Subcutaneous abdominal adipose tissue (tissue), 5 donors: Measurements from ENCODE around the gene DAGLA.

ENCODE experiments used
- H3K27ac ChIP-seq: one replicate; pipeline ENCODE4 v1.7.0; 2013; ENCODE audit warnings: low read depth, mild to moderate bottlenecking, inconsistent platforms, low read length, moderate library complexity
- H3K27me3 ChIP-seq, 5 donors: one replicate each; pipeline ENCODE4 v1.7.0; 2013; ENCODE audit warnings: low read length in 5 of 5, inconsistent platforms in 1 of 5; ENCODE audit not compliant: control insufficient read depth in 5 of 5, insufficient read depth in 4 of 5
- H3K36me3 ChIP-seq, 5 donors: one replicate each; pipeline ENCODE4 v1.7.0; 2013; ENCODE audit warnings: low read length in 5 of 5; ENCODE audit not compliant: control insufficient read depth in 5 of 5, insufficient read depth in 5 of 5
- H3K4me1 ChIP-seq, 5 donors: one replicate each; pipeline ENCODE4 v1.7.0; 2013; ENCODE audit warnings: low read length in 5 of 5, mild to moderate bottlenecking in 3 of 5, moderate library complexity in 1 of 5; ENCODE audit not compliant: control insufficient read depth in 5 of 5, insufficient read depth in 5 of 5
- H3K4me3 ChIP-seq, 5 donors: one replicate each; pipeline ENCODE4 v1.7.0; 2013; ENCODE audit warnings: low read length in 5 of 5, low read depth in 1 of 5
- H3K9ac ChIP-seq, 5 donors: one replicate each; pipeline ENCODE4 v1.7.0; 2013; ENCODE audit warnings: low read length in 5 of 5, mild to moderate bottlenecking in 4 of 5, moderate library complexity in 3 of 5
- H3K9me3 ChIP-seq, 5 donors: one replicate each; pipeline ENCODE4 v1.7.0; 2013; ENCODE audit warnings: low read length in 5 of 5; ENCODE audit not compliant: control insufficient read depth in 5 of 5
- donor health status: healthy.
- donor health status: healthy.
- donor health status: healthy.
- donor health status: healthy.
- donor health status: healthy.

DAGLA gene

GRCh38 chr11:61731952-61732675, 51.9 kb downstream of the DAGLA start:
- no peak overlapping the region for H3K9ac ChIP-seq

GRCh38 chr11:61732705-61733104, 52.5 kb downstream of the DAGLA start:
- H3K9me3 ChIP-seq, result no peaks in the 10 kb centered on the region
- no peaks in the 10 kb centered on the region for H3K27me3 ChIP-seq
- H3K4me3 ChIP-seq, result no peak overlapping the region
- peak overlapping the region in 1 of 5 donors; percentile 21 for H3K9ac ChIP-seq
- peaks cover 0 to 54% (median 35%) of the 10 kb centered on the region in 5 donors for H3K36me3 ChIP-seq
- peaks cover 0 to 23% (median 15%) of the 10 kb centered on the region in 5 donors for H3K4me1 ChIP-seq
- peak overlapping the region; percentile 65 for H3K27ac ChIP-seq

More at GRCh38 chr11:61731952-61732675, 51.9 kb downstream of the DAGLA start:
- H3K27ac ChIP-seq, result no peak overlapping the region
- H3K4me3 ChIP-seq, result no peak overlapping the region
- H3K27me3 ChIP-seq, result no peaks in the 10 kb centered on the region
- no peaks in the 10 kb centered on the region for H3K9me3 ChIP-seq
- peaks cover 0 to 54% (median 35%) of the 10 kb centered on the region in 5 donors for H3K36me3 ChIP-seq
- H3K4me1 ChIP-seq, result peaks cover 0 to 23% (median 15%) of the 10 kb centered on the region in 5 donors

- peaks cover 0 to 23% (median 15%) of the 10 kb centered on the region in 5 donors for H3K4me1 ChIP-seq
- H3K27me3 ChIP-seq, result no peaks in the 10 kb centered on the region
- H3K9me3 ChIP-seq, result no peaks in the 10 kb centered on the region
- peak overlapping the region in 2 of 5 donors; percentile 21 to 41 for H3K9ac ChIP-seq
- peaks cover 0 to 54% (median 30%) of the 10 kb centered on the region in 5 donors for H3K36me3 ChIP-seq
- no peak overlapping the region for H3K4me3 ChIP-seq
- peak overlapping the region; percentile 65 for H3K27ac ChIP-seq
These were observed 53.2 kb downstream of the DAGLA start for GRCh38 chr11:61733120-61733978.

- peaks cover 0 to 53% (median 32%) of the 10 kb centered on the region in 5 donors for H3K36me3 ChIP-seq
- no peak overlapping the region for H3K27ac ChIP-seq
- H3K4me1 ChIP-seq, result peaks cover 0 to 33% (median 19%) of the 10 kb centered on the region in 5 donors
- no peak overlapping the region for H3K9ac ChIP-seq
- H3K4me3 ChIP-seq, result no peak overlapping the region
- no peaks in the 10 kb centered on the region for H3K27me3 ChIP-seq
- H3K9me3 ChIP-seq, result no peaks in the 10 kb centered on the region
These were observed 54.6 kb downstream of the DAGLA start for GRCh38 chr11:61734767-61735166.

GRCh38 chr11:61735391-61735790, 55.2 kb downstream of the DAGLA start:
- H3K9me3 ChIP-seq, result no peaks in the 10 kb centered on the region
- no peak overlapping the region for H3K9ac ChIP-seq
- no peak overlapping the region for H3K4me3 ChIP-seq
- no peaks in the 10 kb centered on the region for H3K27me3 ChIP-seq
- peaks cover 0 to 39% (median 26%) of the 10 kb centered on the region in 5 donors for H3K4me1 ChIP-seq
- no peak overlapping the region for H3K27ac ChIP-seq
- H3K36me3 ChIP-seq, result peaks cover 0 to 58% (median 38%) of the 10 kb centered on the region in 5 donors

GRCh38 chr11:61736310-61736709, 56.1 kb downstream of the DAGLA start:
- no peaks in the 10 kb centered on the region for H3K9me3 ChIP-seq
- no peak overlapping the region for H3K27ac ChIP-seq
- H3K4me1 ChIP-seq, result peaks cover 0 to 48% (median 29%) of the 10 kb centered on the region in 5 donors
- H3K36me3 ChIP-seq, result peaks cover 0 to 63% (median 38%) of the 10 kb centered on the region in 5 donors
- no peak overlapping the region for H3K4me3 ChIP-seq
- no peak overlapping the region for H3K9ac ChIP-seq
- no peaks in the 10 kb centered on the region for H3K27me3 ChIP-seq

- Histone ChIP-seq H3K27me3 (no peaks in the 10 kb centered on the region), H3K4me1 (peaks cover 0 to 40% (median 24%) of the 10 kb centered on the region in 5 donors), H3K4me3 (no peak overlapping the region), H3K9ac (no peak overlapping the region), H3K27ac (no peak overlapping the region), H3K9me3 (no peaks in the 10 kb centered on the region), H3K36me3 (peaks cover 0 to 68% (median 42%) of the 10 kb centered on the region in 5 donors)
These were observed 56.9 kb downstream of the DAGLA start for GRCh38 chr11:61737131-61737530.

- no peaks in the 10 kb centered on the region for H3K9me3 ChIP-seq
- H3K9ac ChIP-seq, result no peak overlapping the region
- H3K27ac ChIP-seq, result no peak overlapping the region
- peaks cover 0 to 36% (median 21%) of the 10 kb centered on the region in 5 donors for H3K4me1 ChIP-seq
- H3K27me3 ChIP-seq, result no peaks in the 10 kb centered on the region
- peaks cover 0 to 71% (median 45%) of the 10 kb centered on the region in 5 donors for H3K36me3 ChIP-seq
- H3K4me3 ChIP-seq, result no peak overlapping the region
These were observed 57.6 kb downstream of the DAGLA start for GRCh38 chr11:61737636-61738386.

GRCh38 chr11:61738776-61739175, 58.6 kb downstream of the DAGLA start:
- H3K27ac ChIP-seq, result no peak overlapping the region
- no peak overlapping the region for H3K9ac ChIP-seq
- no peaks in the 10 kb centered on the region for H3K9me3 ChIP-seq
- no peak overlapping the region for H3K4me3 ChIP-seq
- H3K36me3 ChIP-seq, result peaks cover 0 to 76% (median 47%) of the 10 kb centered on the region in 5 donors
- H3K4me1 ChIP-seq, result peaks cover 0 to 28% (median 16%) of the 10 kb centered on the region in 5 donors
- no peaks in the 10 kb centered on the region for H3K27me3 ChIP-seq
